Measurements from ENCODE around the gene MAGI1. TPM values are rescaled to one million over a fixed set of nuclear protein-coding genes. Genes with fewer than 3 reads are reported as not detected.

The MAGI1 gene
- polyA plus RNA-seq, 3 donors = 27.7 to 37.9 (median 33.4) TPM

- DNase-seq = no peak
Measured at GRCh38 chr3:65807225-65807624, 231.5 kb downstream of the MAGI1 start.

- DNase-seq = no peak
Measured at GRCh38 chr3:65806600-65806999, 232.1 kb downstream of the MAGI1 start.

GRCh38 chr3:65796676-65797075 is 242.0 kb downstream of the MAGI1 start:
- no peak for DNase-seq

- no peak for DNase-seq
Measured at GRCh38 chr3:65795166-65795565, 243.6 kb downstream of the MAGI1 start.

GRCh38 chr3:65793495-65794200 is 245.1 kb downstream of the MAGI1 start:
- DNase-seq = no peak

GRCh38 chr3:65788461-65788860 is 250.3 kb downstream of the MAGI1 start:
- no peak for DNase-seq

GRCh38 chr3:65787827-65788226 is 250.9 kb downstream of the MAGI1 start:
- no peak for DNase-seq

- DNase-seq = no peak
Measured at GRCh38 chr3:65787340-65787739, 251.4 kb downstream of the MAGI1 start.

GRCh38 chr3:65786890-65787289 is 251.8 kb downstream of the MAGI1 start:
- peak; percentile 79 for DNase-seq

- peak; percentile 68 for DNase-seq
Measured at GRCh38 chr3:65785065-65785645, 253.6 kb downstream of the MAGI1 start.

GRCh38 chr3:65783117-65783516 is 255.6 kb downstream of the MAGI1 start:
- no peak for DNase-seq

GRCh38 chr3:65781594-65781993 is 257.1 kb downstream of the MAGI1 start:
- no peak for DNase-seq

- peak; percentile 43 for DNase-seq
Measured at GRCh38 chr3:65779390-65779789, 259.3 kb downstream of the MAGI1 start.

GRCh38 chr3:65778968-65779367 is 259.8 kb downstream of the MAGI1 start:
- peak; percentile 58 for DNase-seq

GRCh38 chr3:65777050-65777449 is 261.7 kb downstream of the MAGI1 start:
- DNase-seq = no peak

GRCh38 chr3:65776494-65776893 is 262.2 kb downstream of the MAGI1 start:
- DNase-seq = no peak

GRCh38 chr3:65776081-65776480 is 262.6 kb downstream of the MAGI1 start:
- no peak for DNase-seq

GRCh38 chr3:65772758-65773157 is 266.0 kb downstream of the MAGI1 start:
- DNase-seq = no peak

- DNase-seq = no peak
Measured at GRCh38 chr3:65767551-65767950, 271.2 kb downstream of the MAGI1 start.

- DNase-seq = no peak
Measured at GRCh38 chr3:65762235-65762580, 276.5 kb downstream of the MAGI1 start.

- no peak for DNase-seq
Measured at GRCh38 chr3:65761446-65762234, 277.1 kb downstream of the MAGI1 start.

- DNase-seq = no peak
Measured at GRCh38 chr3:65758876-65759598, 279.7 kb downstream of the MAGI1 start.

Measured in renal pelvis (tissue), 4 donors.